ENCODE measurements around the gene NTNG1.

NTNG1 gene

GRCh38 chr1:107525145-107525544 is 384.3 kb downstream of the NTNG1 start:
- no peak for DNase-seq

- no peak for DNase-seq
Measured at GRCh38 chr1:107525961-107526360, 385.1 kb downstream of the NTNG1 start.

DNA sequence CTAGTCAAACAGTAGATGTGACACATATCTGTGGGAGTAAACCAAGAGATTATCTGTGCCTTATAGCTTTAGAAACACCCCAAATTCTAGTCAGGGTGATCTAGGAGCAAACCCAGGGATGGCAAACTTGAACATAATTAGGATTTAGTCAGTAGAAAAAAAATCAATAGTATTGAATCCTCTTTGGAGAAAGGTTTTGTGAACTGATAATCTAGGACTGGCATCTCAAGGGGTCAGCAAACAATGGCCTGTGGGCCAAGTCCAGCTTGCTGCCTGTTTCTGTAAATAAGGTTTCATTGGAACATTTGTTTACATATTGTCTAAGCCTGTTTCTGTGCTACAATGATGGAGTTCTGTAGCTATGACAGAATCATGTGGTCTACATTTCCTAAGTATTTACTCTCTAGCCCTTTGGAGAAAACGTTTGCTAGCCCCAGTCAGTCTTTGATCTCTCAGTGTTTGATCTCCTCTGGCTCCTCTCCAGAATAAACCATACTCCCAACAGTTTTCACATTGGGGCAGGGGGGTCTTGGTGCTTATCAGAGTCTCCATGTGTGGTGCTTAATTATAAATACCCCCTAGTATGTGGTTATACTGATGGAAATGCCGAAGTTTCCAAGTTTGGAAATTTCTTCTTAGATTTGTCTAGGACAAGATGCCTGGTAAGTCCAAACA is 385.8 kb downstream of the NTNG1 start:
- no peak for DNase-seq

DNA sequence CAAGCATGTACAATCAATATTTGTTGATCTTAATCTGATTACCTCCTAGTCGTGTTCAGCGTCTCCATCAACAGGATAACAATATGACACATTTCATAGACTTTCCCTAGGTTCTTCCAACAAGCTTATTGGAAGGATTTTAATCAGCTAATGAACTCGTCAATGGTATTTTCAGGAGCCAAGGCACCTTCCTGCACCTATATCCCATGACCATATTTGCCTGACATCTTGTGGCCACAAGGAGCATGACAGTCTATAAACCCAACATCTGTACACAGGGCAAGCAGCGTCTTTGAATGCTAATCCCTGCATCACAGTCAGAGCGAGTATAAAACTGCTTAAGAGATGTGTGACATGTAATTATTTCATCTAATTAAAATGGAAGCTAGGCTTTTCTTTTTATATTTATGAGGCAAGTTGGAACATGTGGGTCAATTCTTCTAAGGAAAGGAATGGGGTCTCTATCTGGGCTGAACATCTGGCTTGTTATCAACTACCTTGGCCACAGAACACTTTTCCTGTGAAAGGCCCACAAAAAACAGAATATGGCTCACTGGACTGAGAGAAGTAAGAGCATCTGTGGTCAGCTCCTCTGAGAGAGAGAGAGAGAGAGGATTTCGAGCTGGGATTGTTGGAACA is 388.8 kb downstream of the NTNG1 start:
- DNase-seq: peak; percentile 80

GRCh38 chr1:107530543-107530942 is 389.7 kb downstream of the NTNG1 start:
- no peak for DNase-seq

DNA sequence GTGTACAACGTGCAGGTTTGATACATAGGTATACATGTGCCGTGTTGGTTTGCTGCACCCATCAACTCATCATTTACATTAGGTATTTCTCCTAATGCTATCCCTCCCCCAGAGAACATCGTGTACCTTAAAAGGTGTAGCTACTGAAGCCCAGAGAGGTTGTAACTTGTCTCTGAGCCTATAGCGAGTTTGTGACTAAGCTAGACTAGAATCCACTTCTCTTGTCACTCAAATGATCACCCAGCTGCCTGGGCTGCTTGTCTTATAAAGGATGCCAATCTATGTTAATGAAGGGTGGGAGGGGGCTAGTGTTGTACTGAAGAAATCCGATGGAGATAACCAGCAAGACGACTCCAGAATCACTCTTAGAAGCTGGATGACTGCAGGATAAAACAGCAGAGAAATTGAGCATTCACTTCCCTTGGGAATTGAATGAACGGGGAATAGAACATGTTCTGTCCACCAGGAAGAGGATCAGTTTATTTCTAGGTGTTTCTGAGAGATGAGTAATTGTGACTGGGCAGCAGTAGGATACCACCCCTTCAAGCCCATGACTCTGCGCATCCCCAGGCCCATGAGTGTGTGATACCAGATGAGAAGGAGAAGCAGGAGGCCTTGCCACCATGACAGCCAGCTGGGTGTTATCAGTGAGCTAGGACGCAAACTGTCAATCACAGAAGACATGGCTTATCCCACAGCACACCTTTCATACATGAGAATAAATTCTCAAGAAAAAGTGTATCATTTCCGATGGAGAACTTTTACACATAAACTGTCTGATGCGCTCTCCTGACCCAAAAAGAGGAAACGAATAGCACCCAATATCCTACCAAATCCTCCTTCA is 390.4 kb downstream of the NTNG1 start:
- DNase-seq: no peak

DNA sequence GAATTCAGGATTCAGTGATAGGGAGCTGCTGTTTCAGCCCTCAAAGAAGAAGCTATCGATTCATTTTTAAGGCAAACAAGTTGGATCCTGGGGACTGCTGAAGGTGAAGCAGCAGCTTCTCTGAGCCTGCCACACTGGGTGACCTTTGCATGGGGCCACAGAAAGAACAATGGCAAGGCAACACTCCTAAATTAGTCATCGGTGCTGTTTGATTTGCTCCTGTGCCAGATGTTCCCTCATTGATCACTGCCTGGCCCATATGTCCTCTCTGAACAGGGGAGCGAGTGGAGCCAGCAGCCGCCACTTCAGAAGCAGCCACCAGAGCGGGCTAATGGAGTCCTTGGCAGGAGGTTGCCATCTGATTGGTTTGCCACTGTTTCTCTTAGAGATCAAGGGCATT is 391.5 kb downstream of the NTNG1 start:
- peak; percentile 85 for DNase-seq

Data from NCI-H1105 treated with DMSO at 0.1 percent for 48 hours (cell line).